HepG2 (cell line): ENCODE data around the gene ABCB8. TPM values are rescaled to one million over a fixed set of nuclear protein-coding genes. Genes with fewer than 3 reads are reported as not detected.
A peak's percentile ranks its signal among the peaks of the same experiment; 100 is the strongest.

Experiments
- ATAC-seq: fragments of 200-7000 bp; cut with Tn5 transposase; 3 replicates; pipeline ENCODE4 v1.9.1; 2020; ENCODE audit warnings: mild to moderate bottlenecking, moderate library complexity
- BruUV-seq: library from RNA; stranded (reverse); fragments of 400-500 nt; replicated peaks from 2 replicates; lab custom pipeline; 2021; lab: Mats Ljungman, UMichigan
- CTCF ChIA-PET: fragments of 300-600 bp; formaldehyde crosslinking; extraction: SDS; loops from one replicate; lab custom pipeline; 2021; ENCODE audit warnings: low total read pairs, inconsistent platforms, low intra/inter-chr PET ratio; lab: Yijun Ruan, JAX
- POLR2A ChIA-PET: fragments of 350-600 bp; sonication (Branson Sonifier 250); formaldehyde crosslinking; loops from one replicate; lab custom pipeline; 2020; ENCODE audit warnings: antibody characterized with exemption, inconsistent platforms; lab: Yijun Ruan, JAX
- DNase-seq: peaks from one replicate; pipeline ENCODE4 v3.0.0-alpha.2; 2015; ENCODE audit warnings: low spot score
- FAIRE-seq: peaks from 3 replicates; lab custom pipeline; 2011; peaks lifted over from hg19 to GRCh38; lab: Jason Lieb, UNC
- H2AFZ ChIP-seq: one replicate; pipeline ENCODE4 v1.6.1; 2011; ENCODE audit warnings: low read length, inconsistent platforms
- H3K27ac ChIP-seq: fragments of 300-600 bp; 3 replicates; pipeline ENCODE4 v1.8.0; 2011; ENCODE audit warnings: mixed run types, mild to moderate bottlenecking, mixed read lengths, low read length, inconsistent platforms; ENCODE audit not compliant: insufficient read depth; ENCODE audit errors: extremely low read length
- H3K27me3 ChIP-seq, 2 experiments: fragments of 200-600 bp in 1 of 2; 2 replicates in 1 of 2; 3 replicates in 1 of 2; pipeline versions ENCODE4 v1.6.0 to v1.8.0; 2011; ENCODE audit warnings: low read length in 2 of 2, mild to moderate bottlenecking in 2 of 2, moderate library complexity in 2 of 2, inconsistent platforms in 1 of 2; ENCODE audit not compliant: insufficient read depth in 2 of 2, control insufficient read depth in 1 of 2
- H3K36me3 ChIP-seq, 2 experiments: fragments of 200-600 bp in 1 of 2; replicated peaks in 1 of 2; 2 replicates in 1 of 2; 3 replicates in 1 of 2; pipeline versions ENCODE4 v1.5.1 to v1.8.0; 2011; ENCODE audit warnings: low read length in 2 of 2, inconsistent platforms in 1 of 2; ENCODE audit not compliant: insufficient read depth in 2 of 2, control insufficient read depth in 1 of 2
- H3K4me1 ChIP-seq: 2 replicates; pipeline ENCODE4 v1.5.1; 2012; ENCODE audit warnings: low read length, inconsistent platforms; ENCODE audit not compliant: insufficient read depth
- H3K4me2 ChIP-seq: 2 replicates; pipeline ENCODE4 v1.6.0; 2011; ENCODE audit warnings: low read depth, low read length, inconsistent platforms
- H3K4me3 ChIP-seq, 3 experiments: fragments of 200-600 bp in 1 of 3; sonication (generic), shearing (Covaris generic) in 1 of 3; replicated peaks in 1 of 3; 2 replicates each; pipeline ENCODE4 v1.5.1; 2011 to 2016; ENCODE audit warnings: low read length in 3 of 3, inconsistent platforms in 2 of 3, low read depth in 2 of 3, mild to moderate bottlenecking in 2 of 3, control low read depth in 1 of 3, mixed read lengths in 1 of 3; ENCODE audit not compliant: insufficient read depth in 1 of 3
- H3K79me2 ChIP-seq: one replicate; pipeline ENCODE4 v1.6.1; 2011; ENCODE audit warnings: low read length, inconsistent platforms; ENCODE audit not compliant: insufficient read depth
- H3K9ac ChIP-seq: 2 replicates; pipeline ENCODE4 v1.6.0; 2011; ENCODE audit warnings: mild to moderate bottlenecking, low read depth, low read length, inconsistent platforms; ENCODE audit not compliant: insufficient read depth
- H3K9me3 ChIP-seq: 2 replicates; pipeline ENCODE4 v1.5.1; 2012; ENCODE audit warnings: mild to moderate bottlenecking, low read length
- H4K20me1 ChIP-seq: 2 replicates; pipeline ENCODE4 v1.6.0; 2011; ENCODE audit warnings: inconsistent platforms, mild to moderate bottlenecking, low read length, moderate library complexity; ENCODE audit not compliant: insufficient read depth
- ARID5B ChIP-seq: IDR thresholded peaks from 2 replicates; pipeline ENCODE4 v1.4.0; 2020; ENCODE audit warnings: mild to moderate bottlenecking, missing genetic modification reagents
- ATF7-NPFF ChIP-seq: sonication (generic); formaldehyde crosslinking; IDR thresholded peaks from 2 replicates; pipeline ENCODE4 v1.8.1; 2023; ENCODE audit warnings: mild to moderate bottlenecking, low read depth, missing genetic modification reagents, moderate library complexity
- CBX1 ChIP-seq: IDR thresholded peaks from one replicate; pipeline ENCODE4 v1.6.1; 2016; ENCODE audit warnings: antibody characterized with exemption, low read depth
- CENPBD1 ChIP-seq: sonication (generic); formaldehyde crosslinking; IDR thresholded peaks from 2 replicates; pipeline ENCODE4 v1.8.0; 2022; ENCODE audit warnings: missing genetic modification reagents, low read depth, mild to moderate bottlenecking, borderline replicate concordance
- MAFG ChIP-seq: sonication (generic); formaldehyde crosslinking; IDR thresholded peaks from 2 replicates; pipeline ENCODE4 v1.5.1; 2020; ENCODE audit warnings: mild to moderate bottlenecking, missing genetic modification reagents
- MLLT10 ChIP-seq: sonication (generic); formaldehyde crosslinking; IDR thresholded peaks from 2 replicates; pipeline ENCODE4 v1.4.0; 2020; ENCODE audit warnings: missing genetic modification reagents
- MNT ChIP-seq: fragments of 450-650 bp; IDR thresholded peaks from 2 replicates; pipeline ENCODE4 v1.6.1; 2016
- TBX2 ChIP-seq: sonication (generic); formaldehyde crosslinking; IDR thresholded peaks from 2 replicates; pipeline ENCODE4 v1.5.0; 2020; ENCODE audit warnings: missing genetic modification reagents, mild to moderate bottlenecking, borderline replicate concordance
- TCF7 ChIP-seq: sonication (generic); IDR thresholded peaks from 2 replicates; pipeline ENCODE4 v1.6.1; 2016; ENCODE audit warnings: antibody characterized with exemption, low read depth
- TFDP2 ChIP-seq: sonication (generic); formaldehyde crosslinking; IDR thresholded peaks from 2 replicates; pipeline ENCODE4 v1.4.0; 2020; ENCODE audit warnings: missing genetic modification reagents
- ZBTB7B ChIP-seq: sonication (generic); formaldehyde crosslinking; IDR thresholded peaks from 2 replicates; pipeline ENCODE4 v1.4.0; 2020; ENCODE audit warnings: missing genetic modification reagents
- ZFX ChIP-seq: sonication (generic); formaldehyde crosslinking; IDR thresholded peaks from 2 replicates; pipeline ENCODE4 v1.4.0; 2020; ENCODE audit warnings: mild to moderate bottlenecking, low read depth, missing genetic modification reagents, moderate library complexity
- ZNF501 ChIP-seq: sonication (generic); formaldehyde crosslinking; IDR thresholded peaks from 2 replicates; pipeline ENCODE4 v1.5.1; 2020; ENCODE audit warnings: mild to moderate bottlenecking, moderate library complexity, missing genetic modification reagents
- ZNF563 ChIP-seq: sonication (generic); formaldehyde crosslinking; IDR thresholded peaks from 2 replicates; pipeline ENCODE4 v1.8.0; 2022; ENCODE audit warnings: mild to moderate bottlenecking, moderate library complexity, missing genetic modification reagents
- ZNF607 ChIP-seq: sonication (generic); formaldehyde crosslinking; IDR thresholded peaks from 2 replicates; pipeline ENCODE4 v1.5.1; 2020; ENCODE audit warnings: missing genetic modification reagents, mild to moderate bottlenecking, borderline replicate concordance
- ZNF747 ChIP-seq: sonication (generic); formaldehyde crosslinking; IDR thresholded peaks from 2 replicates; pipeline ENCODE4 v1.8.1; 2023; ENCODE audit warnings: missing genetic modification reagents, mild to moderate bottlenecking, borderline replicate concordance
- ZNF773 ChIP-seq: sonication (generic); formaldehyde crosslinking; IDR thresholded peaks from 2 replicates; pipeline ENCODE4 v1.4.0; 2020; ENCODE audit warnings: missing genetic modification reagents, borderline replicate concordance
- WGBS: methylation state at CpG from one replicate; pipeline ENCODE4 v1.1.6; 2017; ENCODE audit warnings: low lambda C conversion rate; 5-methylcytosine and 5-hydroxymethylcytosine counted together
- in situ Hi-C: cut with HindIII; loops from 2 replicates; pipeline ENCODE4 v1.10.0; 2017; ENCODE audit warnings: low pct_unique_long_range_greater_than_20kb; ENCODE audit not compliant: extremely low pct_ligation_motif_present
- intact Hi-C: fragments of 100-400 bp; cut with micrococcal nuclease; formaldehyde crosslinking; loops from one replicate; pipeline ENCODE4 v1.10.0; 2022; ENCODE audit not compliant: unreplicated experiment
- polyA plus RNA-seq, 8 experiments: library from polyadenylated mRNA; depleted of rRNA in 3 of 8; stranded (reverse) in 7 of 8; unstranded in 1 of 8; fragments of >200 nt; fragmentation: Illumina TruSeq in 4 of 8; extraction: Trizol in 4 of 8; gene quantifications; 2 replicates each; pipeline versions ENCODE4 v1.2.1 to v1.2.3, GENCODE V29; 2011 to 2016; ENCODE audit warnings: low read depth in 4 of 8, missing spikeins in 1 of 8, mixed read lengths in 1 of 8; ENCODE audit not compliant: insufficient read depth in 1 of 8
- total RNA-seq, 5 experiments: library from RNA; depleted of rRNA; stranded (reverse); fragments of >200 nt; fragmentation: Illumina TruSeq; extraction: Trizol; gene quantifications; 2 replicates each; pipeline ENCODE4 v1.2.3, GENCODE V29; 2016; ENCODE audit warnings: low read depth in 1 of 5

The ABCB8 gene
- total and polyA plus RNA-seq, 2 of the 13 experiments (the other 11 are each of a cell fraction or from before 2014, with no cell fraction given), result 6.6 to 16.7 TPM

- intact Hi-C loops (no loop called here), in situ Hi-C loops (no loop called here)
- no peak overlapping the region for H3K27ac ChIP-seq
- 15% methylated on average over 12 of the region's 34 CpGs for WGBS
- H3K36me3 ChIP-seq, result no peaks in the 10 kb centered on the region; a peak in 1 of 5 replicates
- DNase-seq (no peak), ATAC-seq (peak; percentile 88), FAIRE-seq (no peak)
- no TSS peak for BruUV-seq
- H3K4me3 ChIP-seq, result peak overlapping the region; percentile 25 to 70 (median 26); a peak in 4 of 6 replicates
- no peak overlapping the region for H3K9ac ChIP-seq
- H3K4me2 ChIP-seq, result peak overlapping the region; percentile 78
- ChIA-PET POLR2A (interaction anchor here (1.4 kb wide), 1 partner anchor 10 kb away, joined by 3 read pairs; the partner anchor contains the start of gene ABCB8), CTCF (interaction anchor here (0.8 to 1.5 kb wide), 4 partner anchors 32 to 120 kb away, joined by 3 to 5 read pairs (median 4); no protein-coding TSS in a partner anchor)
- H3K27me3 ChIP-seq, result peaks cover 9 to 44% of the 10 kb centered on the region in 2 experiments
- peaks cover 47% of the 10 kb centered on the region for H3K4me1 ChIP-seq
- H3K9me3 ChIP-seq, result no peaks in the 10 kb centered on the region
- no peaks in the 10 kb centered on the region for H3K79me2 ChIP-seq
- no peak overlapping the region for H2AFZ ChIP-seq
- no peaks in the 10 kb centered on the region for H4K20me1 ChIP-seq
- TF ChIP-seq MNT (no peak), ARID5B (CRISPR knock-in tag) (0 out of 2 replicates have a peak, but pooled peaks have one; percentile 29), MLLT10 (no peak), ZNF607 (CRISPR knock-in tag) (0 out of 2 replicates have a peak, but pooled peaks have one; percentile 38), ZNF747 (CRISPR knock-in tag) (no peak), CENPBD1 (no peak), TCF7 (no peak), ZNF563 (0 out of 2 replicates have a peak, but pooled peaks have one; percentile 44), ZFX (CRISPR knock-in tag) (peak; percentile 34; the same call in 1 of the 2 replicates), TBX2 (CRISPR knock-in tag) (0 out of 2 replicates have a peak, but pooled peaks have one; percentile 17), CBX1 (no peak), ZBTB7B (peak; percentile 97), MAFG (CRISPR knock-in tag) (no peak), ATF7-NPFF (CRISPR knock-in tag) (peak; percentile 19; the same call in 1 of the 2 replicates), ZNF501 (CRISPR knock-in tag) (peak; percentile 50; the same call in 1 of the 2 replicates), TFDP2 (CRISPR knock-in tag) (peak; percentile 50; the same call in 1 of the 2 replicates), ZNF773 (no peak)
Measured at GRCh38 chr7:151017953-151018420, 10.3 kb upstream of the ABCB8 start.
